Measurements from ENCODE around the gene MRPS11. TPM values are rescaled to one million over a fixed set of nuclear protein-coding genes. Genes with fewer than 3 reads are reported as not detected.

The MRPS11 gene
- total and polyA plus RNA-seq, 9 of the 15 experiments (the other 6 are each of a cell fraction or from before 2014, with no cell fraction given) = 28.3 to 83.2 (median 53.1) TPM

- no peak for TF ChIP-seq ZFP30 (CRISPR knock-in tag; IDR thresholded peaks at IDR 0.05; ENCODE audit: borderline replicate concordance)
- TF ChIP-seq VEZF1 (CRISPR knock-in tag; IDR thresholded peaks at IDR 0.05) = peak; percentile 40; the same call in 1 of the 2 replicates
- TF ChIP-seq TGIF2 (CRISPR knock-in tag; IDR thresholded peaks at IDR 0.05) = no peak
- TF ChIP-seq ESRRB (CRISPR knock-in tag; IDR thresholded peaks at IDR 0.05; ENCODE audit: borderline replicate concordance) = no peak
- no peak for TF ChIP-seq MEIS2 (IDR thresholded peaks at IDR 0.05; ENCODE audit: partially characterized antibody)
- TF ChIP-seq NFIC (IDR thresholded peaks at IDR 0.05) = peak; percentile 63
- no peak for TF ChIP-seq NCOR1 (IDR thresholded peaks at IDR 0.05)
- TF ChIP-seq, protein P1, sequence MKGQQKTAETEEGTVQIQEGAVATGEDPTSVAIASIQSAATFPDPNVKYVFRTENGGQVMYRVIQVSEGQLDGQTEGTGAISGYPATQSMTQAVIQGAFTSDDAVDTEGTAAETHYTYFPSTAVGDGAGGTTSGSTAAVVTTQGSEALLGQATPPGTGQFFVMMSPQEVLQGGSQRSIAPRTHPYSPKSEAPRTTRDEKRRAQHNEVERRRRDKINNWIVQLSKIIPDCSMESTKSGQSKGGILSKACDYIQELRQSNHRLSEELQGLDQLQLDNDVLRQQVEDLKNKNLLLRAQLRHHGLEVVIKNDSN (CRISPR knock-in tag; IDR thresholded peaks at IDR 0.05) = peak; percentile 73
- TF ChIP-seq NFIX (CRISPR knock-in tag; IDR thresholded peaks at IDR 0.05; ENCODE audit: low read depth) = no peak
- TF ChIP-seq SMC3 (conservative IDR thresholded peaks at IDR 0.05; ENCODE audit: insufficient read depth, low read depth, low read length) = peak; percentile 81
- TF ChIP-seq ZBTB17 (CRISPR knock-in tag; IDR thresholded peaks at IDR 0.05) = no peak
- no peak for TF ChIP-seq ZNF133 (CRISPR knock-in tag; IDR thresholded peaks at IDR 0.05)
- TF ChIP-seq ZNF780A (CRISPR knock-in tag; IDR thresholded peaks at IDR 0.05) = no peak
- TF ChIP-seq CXXC5 (CRISPR knock-in tag; IDR thresholded peaks at IDR 0.05) = no peak
- no peak for TF ChIP-seq CAMTA2 (CRISPR knock-in tag; conservative IDR thresholded peaks at IDR 0.05)
- 0 out of 2 replicates have a peak, but pooled peaks have one; percentile 29 for TF ChIP-seq JUND (IDR thresholded peaks at IDR 0.05; ENCODE audit: borderline replicate concordance, low read depth, low read length)
- no peak for TF ChIP-seq JUND (tag; IDR thresholded peaks at IDR 0.05; ENCODE audit: borderline replicate concordance, low read depth, low read length)
- TF ChIP-seq THRAP3 (IDR thresholded peaks at IDR 0.05; ENCODE audit: borderline replicate concordance) = no peak
- 0 out of 2 replicates have a peak, but pooled peaks have one; percentile 31 for TF ChIP-seq HBP1 (CRISPR knock-in tag; IDR thresholded peaks at IDR 0.05)
- TF ChIP-seq RAD51 (IDR thresholded peaks at IDR 0.05; ENCODE audit: borderline replicate concordance, low read depth) = peak; percentile 66; the same call in 1 of the 2 replicates
- peak; percentile 57; the same call in 1 of the 2 replicates for TF ChIP-seq ARID2 (IDR thresholded peaks at IDR 0.05)
- TF ChIP-seq MAFF (IDR thresholded peaks at IDR 0.05; ENCODE audit: low read length) = no peak
- TF ChIP-seq ZNF764 (CRISPR knock-in tag; IDR thresholded peaks at IDR 0.05; ENCODE audit: low read depth) = no peak
- TF ChIP-seq DIDO1 (tag; IDR thresholded peaks at IDR 0.05; ENCODE audit: low read depth) = no peak
- 0 out of 4 replicates have a peak, but pooled peaks have one; percentile 28 to 32 for TF ChIP-seq MNT (conservative IDR thresholded peaks at IDR 0.05)
Measured at GRCh38 chr15:88476635-88477060, 9.1 kb downstream of the MRPS11 start (continued).

Data from K562 (cell line).